Activated CD8-positive, alpha-beta memory T cell treated with anti-CD3 and anti-CD28 coated beads for 24 hours (primary cell): ENCODE results near the gene CGREF1.
A peak's percentile ranks its signal among the peaks of the same experiment; 100 is the strongest.
"Not testable (repeated sequence)": the region's sequence is repeated elsewhere in the genome, so short reads cannot be mapped to it uniquely, and the experiment has no call there.

Experiments
- DNase-seq: peaks from one replicate; pipeline ENCODE4 v3.0.0-alpha.2; 2020

Gene CGREF1

GRCh38 chr2:27086090-27086723 is 32.7 kb downstream of the CGREF1 start:
- peak; percentile 100 for DNase-seq

DNA sequence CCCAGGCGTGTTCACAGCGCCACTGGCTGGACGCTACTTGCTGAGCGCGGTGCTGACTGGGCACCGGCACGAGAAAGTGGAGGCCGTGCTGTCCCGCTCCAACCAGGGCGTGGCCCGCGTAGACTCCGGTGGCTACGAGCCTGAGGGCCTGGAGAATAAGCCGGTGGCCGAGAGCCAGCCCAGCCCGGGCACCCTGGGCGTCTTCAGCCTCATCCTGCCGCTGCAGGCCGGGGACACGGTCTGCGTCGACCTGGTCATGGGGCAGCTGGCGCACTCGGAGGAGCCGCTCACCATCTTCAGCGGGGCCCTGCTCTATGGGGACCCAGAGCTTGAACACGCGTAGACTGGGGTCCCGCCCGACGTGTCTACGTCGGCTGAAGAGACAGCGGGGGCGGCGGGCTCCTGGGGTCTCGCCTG is 33.2 kb downstream of the CGREF1 start:
- DNase-seq: peak; percentile 83

DNA sequence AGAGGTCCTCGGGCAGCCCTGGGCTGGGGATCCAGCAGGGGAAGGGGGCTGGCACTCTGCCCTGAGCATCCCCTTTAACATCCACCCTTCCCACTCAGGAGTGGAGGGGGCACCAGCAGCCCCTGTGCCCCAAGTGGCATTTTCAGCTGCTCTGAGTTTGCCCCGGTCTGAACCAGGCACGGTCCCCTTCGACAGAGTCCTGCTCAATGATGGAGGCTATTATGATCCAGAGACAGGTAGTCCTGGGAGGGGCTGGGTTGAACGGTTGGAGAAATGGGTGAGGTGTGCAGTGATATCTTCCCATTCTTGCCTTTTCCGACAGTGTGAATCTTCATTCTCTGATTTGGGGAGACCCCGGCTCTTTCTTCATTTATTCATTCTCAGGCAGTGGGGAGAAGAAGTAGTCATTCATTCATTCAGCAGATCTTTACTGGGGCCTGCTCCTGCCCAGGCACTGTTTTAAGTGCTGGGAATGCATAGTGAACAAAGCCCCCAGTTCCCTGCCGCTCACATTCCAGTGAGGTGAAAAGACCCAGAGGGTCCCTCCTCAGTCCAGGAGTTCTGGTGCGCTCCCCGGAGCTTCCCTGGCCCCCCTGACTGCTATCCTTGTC is 33.8 kb downstream of the CGREF1 start:
- DNase-seq: no peak

- DNase-seq: no peak
These were observed 34.4 kb downstream of the CGREF1 start for GRCh38 chr2:27084297-27085061.

- DNase-seq: no peak
These were observed 35.3 kb downstream of the CGREF1 start for GRCh38 chr2:27083410-27084296.

DNA sequence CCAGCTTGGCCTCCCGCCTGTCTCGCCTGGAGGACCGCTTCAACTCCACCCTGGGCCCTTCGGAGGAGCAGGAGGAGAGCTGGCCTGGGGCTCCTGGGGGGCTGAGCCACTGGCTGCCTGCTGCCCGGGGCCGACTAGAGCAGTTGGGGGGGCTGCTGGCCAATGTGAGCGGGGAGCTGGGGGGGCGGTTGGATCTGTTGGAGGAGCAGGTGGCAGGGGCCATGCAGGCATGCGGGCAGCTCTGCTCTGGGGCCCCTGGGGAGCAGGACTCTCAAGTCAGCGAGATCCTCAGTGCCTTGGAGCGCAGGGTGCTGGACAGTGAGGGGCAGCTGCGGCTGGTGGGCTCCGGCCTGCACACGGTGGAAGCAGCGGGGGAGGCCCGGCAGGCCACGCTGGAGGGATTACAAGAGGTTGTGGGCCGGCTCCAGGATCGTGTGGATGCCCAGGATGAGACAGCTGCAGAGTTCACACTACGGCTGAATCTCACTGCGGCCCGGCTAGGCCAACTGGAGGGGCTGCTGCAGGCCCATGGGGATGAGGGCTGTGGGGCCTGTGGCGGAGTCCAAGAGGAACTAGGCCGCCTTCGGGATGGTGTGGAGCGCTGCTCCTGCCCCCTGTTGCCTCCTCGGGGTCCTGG is 36.0 kb downstream of the CGREF1 start:
- DNase-seq: no peak

DNA sequence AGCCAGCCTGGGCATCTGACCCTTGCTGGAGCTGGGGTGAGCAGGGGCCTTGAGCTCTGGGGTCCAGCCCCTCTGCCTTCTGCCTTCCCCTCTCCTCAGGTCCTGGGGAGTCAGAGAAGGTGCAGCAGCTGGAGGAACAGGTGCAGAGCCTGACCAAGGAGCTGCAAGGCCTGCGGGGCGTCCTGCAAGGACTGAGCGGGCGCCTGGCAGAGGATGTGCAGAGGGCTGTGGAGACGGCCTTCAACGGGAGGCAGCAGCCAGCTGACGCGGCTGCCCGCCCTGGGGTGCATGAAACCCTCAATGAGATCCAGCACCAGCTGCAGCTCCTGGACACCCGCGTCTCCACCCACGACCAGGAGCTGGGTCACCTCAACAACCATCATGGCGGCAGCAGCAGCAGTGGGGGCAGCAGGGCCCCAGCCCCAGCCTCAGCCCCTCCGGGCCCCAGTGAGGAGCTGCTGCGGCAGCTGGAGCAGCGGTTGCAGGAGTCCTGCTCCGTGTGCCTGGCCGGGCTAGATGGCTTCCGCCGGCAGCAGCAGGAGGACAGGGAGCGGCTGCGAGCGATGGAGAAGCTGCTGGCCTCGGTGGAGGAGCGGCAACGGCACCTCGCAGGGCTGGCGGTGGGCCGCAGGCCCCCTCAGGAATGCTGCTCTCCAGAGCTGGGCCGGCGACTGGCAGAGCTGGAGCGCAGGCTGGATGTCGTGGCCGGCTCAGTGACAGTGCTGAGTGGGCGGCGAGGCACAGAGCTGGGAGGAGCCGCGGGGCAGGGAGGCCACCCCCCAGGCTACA is 36.8 kb downstream of the CGREF1 start:
- no peak for DNase-seq

- DNase-seq: no peak
These were observed 38.4 kb downstream of the CGREF1 start for GRCh38 chr2:27080603-27080936.

GRCh38 chr2:27080140-27080469 is 38.8 kb downstream of the CGREF1 start:
- no peak for DNase-seq

DNA sequence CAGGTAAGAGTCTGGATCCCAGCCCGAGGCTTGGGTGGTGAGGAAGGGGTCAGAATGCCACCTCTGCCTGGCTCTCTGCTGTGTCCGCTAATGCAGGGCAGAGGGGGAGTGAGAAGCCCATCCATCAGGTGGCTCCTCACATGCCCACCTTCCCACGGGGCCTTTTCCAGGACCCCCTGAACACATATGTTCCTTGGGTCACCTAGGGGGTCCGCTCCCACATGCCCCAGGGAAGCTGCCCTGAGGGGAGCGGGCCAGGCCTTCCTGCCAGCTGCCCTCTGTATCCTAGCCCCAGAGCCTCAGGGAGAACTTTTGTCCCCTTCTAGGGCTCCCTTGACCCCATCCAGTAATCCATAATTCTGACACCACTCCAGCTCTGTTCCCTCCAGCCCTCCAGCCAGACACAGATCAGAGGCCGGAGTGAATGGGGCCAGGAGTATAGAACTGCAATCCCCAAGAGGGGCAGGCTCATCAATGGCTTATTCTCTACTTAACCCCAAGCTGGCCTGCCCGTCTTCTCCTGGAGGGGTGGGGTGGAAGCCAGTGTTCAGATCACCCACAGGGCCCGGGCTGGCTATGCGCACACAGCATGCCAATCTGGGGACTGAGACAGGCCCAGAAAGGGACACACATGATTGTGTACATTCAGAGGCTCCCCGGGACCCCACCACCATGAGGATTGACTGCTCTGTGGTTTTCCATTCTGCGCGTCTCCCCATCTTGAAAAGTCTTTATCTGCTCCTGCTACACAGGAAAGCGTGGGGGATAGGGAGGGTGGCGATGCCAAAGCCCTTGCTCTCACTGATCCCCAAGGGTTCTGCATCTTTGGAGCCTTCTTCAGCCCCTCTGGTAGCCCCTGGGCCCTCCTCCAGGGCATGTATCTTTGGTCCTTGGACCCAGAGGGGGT is 39.4 kb downstream of the CGREF1 start:
- no peak for DNase-seq

GRCh38 chr2:27078267-27079194 is 40.4 kb downstream of the CGREF1 start, which contains the start of gene EMILIN1:
EMILIN1 (plus strand) TSS chr2:27078615; CDS start chr2:27079066, 451 bp downstream.
- DNase-seq: no peak

GRCh38 chr2:27077231-27077630 is 41.7 kb downstream of the CGREF1 start:
- no peak for DNase-seq

- DNase-seq: no peak
These were observed 42.6 kb downstream of the CGREF1 start for GRCh38 chr2:27076323-27076722.

- not testable (repeated sequence) for DNase-seq
These were observed 43.4 kb downstream of the CGREF1 start for GRCh38 chr2:27075566-27075871.

DNA sequence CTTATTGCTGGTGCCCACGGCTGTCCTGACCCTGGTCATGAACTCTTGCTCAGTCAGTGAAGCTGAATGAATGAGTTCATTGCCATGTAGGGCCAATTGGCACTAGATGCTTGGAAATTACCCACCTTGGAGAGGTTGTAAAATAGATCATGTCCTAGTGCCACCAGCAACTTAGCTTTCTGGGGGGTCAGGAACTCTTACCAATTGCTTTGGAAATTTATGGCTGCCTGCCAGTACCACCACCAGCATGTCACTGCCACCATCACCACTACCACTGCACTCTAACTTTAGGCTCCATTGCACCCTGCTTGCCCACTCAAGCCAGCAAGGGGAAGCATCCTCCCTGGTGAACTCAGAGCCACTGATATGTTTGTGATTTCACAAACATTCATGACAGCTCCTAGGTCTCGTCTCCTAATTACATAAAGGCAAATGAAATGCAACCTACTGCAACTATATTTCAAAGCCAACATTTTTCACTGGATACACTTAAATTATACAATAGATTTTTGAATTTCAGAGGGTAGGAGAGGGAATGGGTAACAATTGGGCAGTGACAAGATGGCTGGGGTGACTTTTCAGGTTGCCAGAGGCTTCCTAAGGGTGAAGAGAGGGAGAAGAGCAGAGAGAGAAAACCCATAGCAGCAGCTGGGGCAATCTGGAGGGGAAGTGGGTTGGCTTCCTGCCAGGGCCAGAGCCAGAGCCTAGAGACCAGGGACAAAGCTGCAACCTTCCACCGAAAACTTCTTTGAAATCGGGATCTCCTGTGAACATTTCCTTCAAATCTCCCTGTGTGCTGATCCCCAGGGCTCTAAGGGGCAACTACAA is 44.0 kb downstream of the CGREF1 start:
- no peak for DNase-seq

GRCh38 chr2:27073782-27074181 is 45.1 kb downstream of the CGREF1 start:
- DNase-seq: no peak

DNA sequence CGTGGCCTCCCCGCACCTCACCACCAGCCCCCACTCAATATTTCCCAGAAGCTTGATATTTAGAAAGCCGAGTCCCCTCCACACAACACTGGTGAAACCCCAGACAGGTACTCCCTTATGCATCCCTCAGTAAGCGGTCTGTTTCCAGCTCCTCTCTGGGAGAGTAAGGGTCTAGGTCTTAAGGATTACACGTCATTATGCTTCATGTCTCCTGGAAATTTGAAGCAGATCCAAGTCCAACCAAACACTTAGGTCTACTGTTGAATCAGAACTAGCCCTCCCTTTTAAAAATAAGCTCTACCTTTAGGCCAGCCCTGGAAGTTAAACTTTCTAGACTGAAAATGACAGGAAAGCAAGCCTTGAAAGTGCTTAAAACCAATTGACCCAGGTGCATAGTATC is 46.0 kb downstream of the CGREF1 start:
- no peak for DNase-seq

DNA sequence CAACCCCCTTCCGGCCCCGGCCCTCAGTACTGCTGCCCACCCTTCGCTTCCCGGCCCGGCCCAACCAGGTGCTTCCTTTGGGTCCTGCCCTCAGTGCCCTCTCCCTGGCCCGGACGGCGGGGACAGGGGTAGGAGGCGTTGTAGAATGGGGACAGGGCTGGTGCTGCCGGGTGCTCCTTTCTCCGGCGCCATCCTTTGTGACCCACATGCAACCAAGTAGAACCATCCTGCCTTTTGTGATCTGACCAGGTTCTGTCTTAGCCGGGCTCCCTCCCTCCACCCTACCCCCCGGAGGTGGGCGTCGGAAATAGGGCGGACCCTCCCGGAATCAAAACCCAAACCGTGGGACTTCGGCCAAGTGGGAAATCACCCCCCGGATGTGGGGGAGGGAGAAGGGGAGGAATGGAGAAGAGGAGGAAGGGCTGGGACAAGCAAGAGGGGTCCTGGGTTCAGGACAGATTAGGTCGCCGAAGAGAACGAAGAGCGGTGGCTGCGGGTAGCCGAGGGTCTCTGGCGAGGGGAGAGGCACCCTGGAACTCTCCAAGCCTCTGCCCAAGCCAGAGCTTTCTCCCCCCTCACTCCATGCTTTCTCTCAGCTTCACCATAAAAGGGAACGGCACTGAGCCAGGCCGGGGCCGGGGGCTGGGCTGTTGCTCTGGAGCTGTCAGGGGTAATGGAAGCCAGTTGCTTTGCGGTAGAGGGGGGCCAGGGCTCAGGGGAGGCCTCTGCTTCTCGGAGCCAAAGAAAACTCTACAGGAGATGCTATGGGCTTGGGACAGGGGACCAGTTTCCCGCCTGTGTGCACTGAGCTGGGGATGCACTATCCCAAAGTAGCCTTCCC is 46.7 kb downstream of the CGREF1 start:
- peak; percentile 72 for DNase-seq
